ENCODE data around the gene NFATC3.

Gene NFATC3

GRCh38 chr16:68253721-68254120 is 168.6 kb downstream of the NFATC3 start:
- no peak overlapping the region for H3K4me3 ChIP-seq (ENCODE audit: severe bottlenecking)
- no peak for TF ChIP-seq CTCF (IDR thresholded peaks at IDR 0.05; ENCODE audit: poor library complexity, severe bottlenecking)
- H3K36me3 ChIP-seq (ENCODE audit: low read depth): peaks cover 35% of the 10 kb centered on the region
- DNase-seq (ENCODE audit: low spot score): no peak
- no peak for ATAC-seq (ENCODE audit: low read depth)
- H3K9me3 ChIP-seq (ENCODE audit: severe bottlenecking): no peaks in the 10 kb centered on the region
- no peaks in the 10 kb centered on the region for H3K27me3 ChIP-seq (ENCODE audit: insufficient read depth, poor library complexity, severe bottlenecking)
- no peaks in the 10 kb centered on the region for H3K4me1 ChIP-seq (ENCODE audit: insufficient read depth, poor library complexity, severe bottlenecking)
- H3K27ac ChIP-seq (ENCODE audit: poor library complexity, severe bottlenecking): no peak overlapping the region

DNA sequence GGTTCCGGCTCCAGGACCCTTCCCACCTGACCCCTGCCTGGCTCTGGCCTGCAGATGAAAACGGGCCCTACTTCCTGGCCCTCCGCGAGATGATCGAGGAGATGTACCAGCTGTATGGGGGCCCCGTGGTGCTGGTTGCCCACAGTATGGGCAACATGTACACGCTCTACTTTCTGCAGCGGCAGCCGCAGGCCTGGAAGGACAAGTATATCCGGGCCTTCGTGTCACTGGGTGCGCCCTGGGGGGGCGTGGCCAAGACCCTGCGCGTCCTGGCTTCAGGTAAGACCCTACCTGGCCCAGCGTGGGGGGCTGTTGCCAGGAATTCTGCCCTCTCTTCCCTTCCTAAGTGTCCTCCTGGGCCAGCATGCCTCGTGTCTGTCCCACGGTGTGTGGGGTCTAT is 170.5 kb downstream of the NFATC3 start:
- TF ChIP-seq CTCF (IDR thresholded peaks at IDR 0.05; ENCODE audit: poor library complexity, severe bottlenecking): no peak
- ATAC-seq (ENCODE audit: low read depth) (no peak), DNase-seq (ENCODE audit: low spot score) (no peak)
- Histone ChIP-seq H3K9me3 (ENCODE audit: severe bottlenecking) (no peaks in the 10 kb centered on the region), H3K4me3 (ENCODE audit: severe bottlenecking) (no peak overlapping the region), H3K36me3 (ENCODE audit: low read depth) (peaks cover 21% of the 10 kb centered on the region), H3K27me3 (ENCODE audit: insufficient read depth, poor library complexity, severe bottlenecking) (no peaks in the 10 kb centered on the region), H3K4me1 (ENCODE audit: insufficient read depth, poor library complexity, severe bottlenecking) (no peaks in the 10 kb centered on the region), H3K27ac (ENCODE audit: poor library complexity, severe bottlenecking) (no peak overlapping the region)

DNA sequence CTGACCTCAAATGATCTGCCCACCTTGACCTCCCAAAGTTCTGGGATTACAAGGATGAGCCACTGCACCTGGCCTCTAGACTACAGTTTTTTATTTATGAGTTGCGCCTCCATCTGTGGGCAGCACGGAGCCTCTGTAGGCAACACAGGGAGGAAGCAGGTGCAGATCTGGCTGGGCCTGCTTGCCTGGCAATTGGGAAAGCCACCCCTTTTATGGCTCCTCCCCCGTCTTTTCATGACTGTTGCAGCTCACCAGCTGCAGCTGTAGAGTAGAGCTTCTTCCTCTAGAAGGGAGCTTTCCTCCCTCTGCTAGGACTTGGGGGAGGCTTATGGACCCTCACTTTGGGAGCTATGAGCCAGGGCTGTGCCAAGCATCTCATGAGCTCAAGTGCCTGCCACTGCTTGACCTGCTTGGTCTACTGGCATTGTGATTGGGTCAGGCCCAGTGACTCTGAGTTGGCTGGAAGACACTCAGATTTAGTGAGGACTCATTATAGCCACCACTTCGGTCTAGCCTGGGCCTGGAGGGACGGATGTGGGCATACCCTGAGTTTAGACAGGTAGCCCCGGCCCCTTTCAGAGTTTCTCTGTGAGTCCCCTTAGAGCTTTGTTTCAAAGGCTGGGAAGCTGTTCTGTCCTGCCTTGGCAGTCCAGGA is 172.2 kb downstream of the NFATC3 start:
- H3K4me3 ChIP-seq (ENCODE audit: severe bottlenecking): no peak overlapping the region
- H3K4me1 ChIP-seq (ENCODE audit: insufficient read depth, poor library complexity, severe bottlenecking): no peaks in the 10 kb centered on the region
- no peak for DNase-seq (ENCODE audit: low spot score)
- no peaks in the 10 kb centered on the region for H3K9me3 ChIP-seq (ENCODE audit: severe bottlenecking)
- H3K27me3 ChIP-seq (ENCODE audit: insufficient read depth, poor library complexity, severe bottlenecking): no peaks in the 10 kb centered on the region
- H3K27ac ChIP-seq (ENCODE audit: poor library complexity, severe bottlenecking): peak overlapping the region; percentile 31
- peaks cover 20% of the 10 kb centered on the region for H3K36me3 ChIP-seq (ENCODE audit: low read depth)
- no peak for TF ChIP-seq CTCF (IDR thresholded peaks at IDR 0.05; ENCODE audit: poor library complexity, severe bottlenecking)
- ATAC-seq (ENCODE audit: low read depth): no peak

- peak; percentile 57 for ATAC-seq (ENCODE audit: low read depth)
- H3K27ac ChIP-seq (ENCODE audit: poor library complexity, severe bottlenecking): peak overlapping the region; percentile 31
These were observed 173.0 kb downstream of the NFATC3 start for GRCh38 chr16:68257906-68258800.

More at GRCh38 chr16:68257906-68258800, 173.0 kb downstream of the NFATC3 start:
- H3K36me3 ChIP-seq (ENCODE audit: low read depth): peaks cover 20% of the 10 kb centered on the region
- H3K4me1 ChIP-seq (ENCODE audit: insufficient read depth, poor library complexity, severe bottlenecking): no peaks in the 10 kb centered on the region
- no peaks in the 10 kb centered on the region for H3K9me3 ChIP-seq (ENCODE audit: severe bottlenecking)
- no peaks in the 10 kb centered on the region for H3K27me3 ChIP-seq (ENCODE audit: insufficient read depth, poor library complexity, severe bottlenecking)
- DNase-seq (ENCODE audit: low spot score): no peak
- H3K4me3 ChIP-seq (ENCODE audit: severe bottlenecking): no peak overlapping the region
- TF ChIP-seq CTCF (IDR thresholded peaks at IDR 0.05; ENCODE audit: poor library complexity, severe bottlenecking): no peak

Data from RWPE2 (cell line).